ENCODE measurements around the gene DBNL.

Gene DBNL

DNA sequence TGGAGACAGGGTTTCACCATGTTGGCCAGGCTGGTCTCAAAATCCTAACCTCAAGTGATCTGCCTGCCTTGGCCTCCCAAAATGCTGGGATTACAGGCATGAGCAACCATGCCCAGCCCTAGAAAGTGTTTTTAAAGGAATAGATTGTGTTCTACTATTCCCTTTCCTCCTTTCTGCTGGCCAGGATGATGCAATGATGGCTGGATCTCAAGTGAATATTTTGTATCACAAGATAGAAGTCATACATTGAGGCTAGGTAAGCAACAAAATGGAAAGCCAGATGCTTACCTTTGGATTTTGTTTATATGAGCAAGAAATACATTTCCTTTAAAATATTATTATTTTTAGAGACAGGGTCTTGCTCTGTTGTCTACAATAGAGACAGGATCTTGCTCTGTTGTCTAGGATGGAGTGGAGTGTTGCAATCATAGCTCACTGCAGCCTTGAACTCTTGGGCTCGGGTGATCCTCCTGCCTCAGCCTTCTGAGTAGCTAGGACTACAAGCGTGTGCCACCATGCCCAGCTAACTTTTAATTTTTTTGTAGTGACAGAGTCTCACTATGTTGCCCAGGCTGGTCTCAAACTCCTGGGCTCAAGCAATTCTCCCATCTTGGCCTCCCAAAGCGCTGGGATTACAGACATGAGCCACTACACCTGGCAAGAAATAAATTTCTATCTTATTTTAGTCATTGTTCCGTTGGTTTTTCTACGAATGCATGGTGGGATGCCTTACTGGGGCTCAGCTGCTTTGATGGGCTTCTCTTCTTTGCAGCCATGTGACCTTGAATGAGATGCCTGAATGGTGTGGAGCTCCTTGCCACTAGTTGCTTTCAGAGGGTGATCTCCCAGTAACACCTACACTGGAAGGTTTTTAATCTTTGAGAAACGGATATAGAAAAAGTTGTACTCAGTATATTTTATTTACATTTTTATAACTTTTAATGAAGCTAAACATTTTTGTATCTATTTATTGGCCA, 53.9 kb downstream of the DBNL start:
- TF ChIP-seq, protein P1, sequence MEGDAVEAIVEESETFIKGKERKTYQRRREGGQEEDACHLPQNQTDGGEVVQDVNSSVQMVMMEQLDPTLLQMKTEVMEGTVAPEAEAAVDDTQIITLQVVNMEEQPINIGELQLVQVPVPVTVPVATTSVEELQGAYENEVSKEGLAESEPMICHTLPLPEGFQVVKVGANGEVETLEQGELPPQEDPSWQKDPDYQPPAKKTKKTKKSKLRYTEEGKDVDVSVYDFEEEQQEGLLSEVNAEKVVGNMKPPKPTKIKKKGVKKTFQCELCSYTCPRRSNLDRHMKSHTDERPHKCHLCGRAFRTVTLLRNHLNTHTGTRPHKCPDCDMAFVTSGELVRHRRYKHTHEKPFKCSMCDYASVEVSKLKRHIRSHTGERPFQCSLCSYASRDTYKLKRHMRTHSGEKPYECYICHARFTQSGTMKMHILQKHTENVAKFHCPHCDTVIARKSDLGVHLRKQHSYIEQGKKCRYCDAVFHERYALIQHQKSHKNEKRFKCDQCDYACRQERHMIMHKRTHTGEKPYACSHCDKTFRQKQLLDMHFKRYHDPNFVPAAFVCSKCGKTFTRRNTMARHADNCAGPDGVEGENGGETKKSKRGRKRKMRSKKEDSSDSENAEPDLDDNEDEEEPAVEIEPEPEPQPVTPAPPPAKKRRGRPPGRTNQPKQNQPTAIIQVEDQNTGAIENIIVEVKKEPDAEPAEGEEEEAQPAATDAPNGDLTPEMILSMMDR (IDR thresholded peaks at IDR 0.05; ENCODE audit: borderline replicate concordance, insufficient read depth, low read depth, low read length) = no peak
- H3K4me3 ChIP-seq (ENCODE audit: low read depth, low read length) = no peak overlapping the region

DNA sequence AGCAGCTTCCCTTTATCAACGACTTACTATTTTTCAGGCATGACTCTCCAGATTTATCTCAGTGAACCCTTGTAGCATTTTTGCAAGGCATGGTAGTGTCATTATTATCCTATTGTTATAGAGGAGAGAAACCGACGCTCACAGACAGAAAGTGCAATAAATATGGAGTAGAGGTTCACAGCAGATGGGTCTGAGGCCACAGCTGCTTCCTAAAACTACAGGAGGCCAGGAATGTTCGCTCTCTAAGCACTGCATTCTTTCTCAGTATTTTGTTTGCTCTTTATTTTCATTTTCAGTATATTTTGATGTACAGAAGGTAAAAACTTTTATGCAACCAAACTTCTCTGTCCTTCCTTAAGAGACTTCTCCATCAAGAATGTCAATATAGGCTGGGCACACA, 55.2 kb downstream of the DBNL start:
- H3K4me3 ChIP-seq (ENCODE audit: low read depth, low read length) = no peak overlapping the region
- TF ChIP-seq, protein P1 (IDR thresholded peaks at IDR 0.05; ENCODE audit: borderline replicate concordance, insufficient read depth, low read depth, low read length) = no peak

DNA sequence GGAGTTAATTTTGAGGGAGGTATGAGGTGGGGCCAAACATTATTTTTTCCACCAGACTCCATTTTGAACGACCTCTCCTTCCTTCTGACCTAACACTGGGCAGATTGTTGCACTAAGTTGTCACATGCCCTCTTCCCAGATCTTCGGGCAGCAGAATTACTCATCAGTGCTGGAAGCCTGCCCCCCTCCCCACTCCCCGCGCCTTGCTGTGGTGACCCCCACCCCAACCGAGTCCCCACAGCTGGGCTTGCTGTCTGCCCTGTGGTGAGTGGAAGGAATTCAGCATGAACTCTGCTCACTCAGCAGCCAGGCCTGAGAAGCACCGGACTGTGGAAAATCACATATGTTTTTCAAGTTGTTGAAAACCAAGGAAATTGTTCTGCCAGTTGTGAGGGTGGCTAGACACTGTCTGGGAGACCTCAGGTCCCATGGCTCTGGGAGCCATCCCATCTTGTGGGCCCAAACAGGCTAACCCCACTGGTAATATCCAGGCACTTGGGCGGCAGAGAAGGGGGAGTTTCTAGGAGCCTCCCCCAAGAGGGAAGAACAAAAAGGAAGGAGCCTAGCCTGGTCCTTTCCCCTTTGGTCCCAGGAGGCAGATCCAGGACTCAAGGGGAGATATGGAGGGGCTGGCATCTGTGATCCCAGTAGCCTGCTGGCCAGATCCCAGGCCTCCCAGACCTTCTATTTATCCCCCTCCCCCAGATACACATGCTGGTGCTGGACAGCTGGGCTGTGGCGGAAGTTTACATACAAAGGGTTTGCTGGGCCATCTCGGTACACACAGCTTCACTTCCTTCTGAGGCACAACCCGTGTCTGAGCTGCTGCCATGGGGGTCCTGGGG, 56.2 kb downstream of the DBNL start:
- TF ChIP-seq, protein P1 (IDR thresholded peaks at IDR 0.05; ENCODE audit: borderline replicate concordance, insufficient read depth, low read depth, low read length) = no peak
- H3K4me3 ChIP-seq (ENCODE audit: low read depth, low read length) = no peak overlapping the region

DNA sequence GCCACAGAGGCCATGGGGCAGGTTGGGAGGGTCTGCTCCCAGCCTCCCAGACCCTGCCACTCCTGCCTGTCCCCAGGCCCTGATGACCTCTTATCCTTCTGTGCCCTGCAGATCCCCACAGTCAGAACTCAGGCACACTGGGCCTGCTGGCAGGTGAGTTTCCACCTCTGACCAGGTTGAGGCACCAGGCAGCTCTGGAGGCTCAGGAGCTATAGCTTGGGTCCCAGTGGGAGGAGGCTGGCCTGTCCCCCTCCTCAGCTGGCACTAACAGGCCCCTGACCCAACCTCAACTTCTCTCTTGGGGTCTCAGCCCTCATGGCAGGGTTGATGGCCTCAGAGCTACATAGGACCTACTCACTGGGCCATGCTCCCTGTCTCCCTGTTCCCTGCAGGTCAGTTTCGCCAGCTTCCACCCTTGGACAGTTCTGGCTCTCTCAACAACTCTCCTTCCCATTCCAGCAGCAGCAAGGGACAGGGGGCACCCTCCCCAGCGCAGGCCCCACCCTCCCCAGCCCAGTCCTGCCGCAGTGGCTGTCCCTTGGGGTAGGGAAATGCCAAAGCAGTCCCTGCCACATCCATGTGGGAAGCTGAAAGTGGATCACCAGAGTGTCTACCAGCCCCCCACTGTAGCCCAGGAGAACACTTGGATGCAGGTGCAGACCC, 56.9 kb downstream of the DBNL start:
- H3K4me3 ChIP-seq (ENCODE audit: low read depth, low read length) = no peak overlapping the region
- TF ChIP-seq, protein P1 (IDR thresholded peaks at IDR 0.05; ENCODE audit: borderline replicate concordance, insufficient read depth, low read depth, low read length) = no peak

DNA sequence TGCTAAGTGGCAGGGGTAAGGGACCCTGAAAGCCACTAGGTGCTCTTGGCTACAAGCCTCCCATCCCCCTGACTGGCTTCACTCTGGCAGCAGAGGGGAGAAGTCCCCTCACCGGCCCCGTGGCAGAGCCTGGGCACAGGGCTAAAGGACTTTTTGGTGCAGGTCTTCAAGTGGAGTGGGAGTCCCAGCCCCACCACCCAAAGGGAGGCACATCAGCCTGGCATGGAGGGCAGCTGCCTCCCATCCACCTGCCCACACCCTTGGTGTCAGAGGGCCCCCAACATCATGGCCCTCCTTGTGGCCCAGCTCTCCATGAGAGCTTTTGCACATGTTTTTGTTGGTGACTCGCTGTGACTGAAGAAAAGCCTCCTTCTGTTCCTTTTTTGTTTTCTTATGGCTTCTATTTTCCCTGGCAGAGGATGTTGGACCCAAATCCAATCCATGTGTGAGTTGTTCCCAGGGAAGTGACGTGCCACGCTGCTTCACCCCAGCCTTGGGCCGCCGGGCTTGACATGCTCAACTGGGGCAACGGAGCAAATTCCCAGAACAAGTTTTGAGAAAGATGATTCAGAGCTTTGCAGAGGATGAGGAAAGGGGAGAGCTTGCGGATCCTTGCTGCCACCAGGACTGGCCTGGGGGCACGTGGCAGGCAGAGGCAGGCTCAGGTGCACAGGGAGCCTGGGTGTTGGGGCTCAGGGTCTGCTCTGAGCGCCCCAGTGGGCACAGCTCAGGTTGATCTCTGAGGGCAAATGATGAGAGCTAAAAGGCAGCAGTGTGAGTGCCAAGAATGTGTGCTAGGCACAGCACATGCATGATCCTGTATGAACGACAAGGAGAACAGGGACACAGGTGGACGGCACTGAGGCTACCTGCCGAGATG, 57.7 kb downstream of the DBNL start:
- TF ChIP-seq, protein P1 (IDR thresholded peaks at IDR 0.05; ENCODE audit: borderline replicate concordance, insufficient read depth, low read depth, low read length) = no peak

More for the DNA sequence above, 57.7 kb downstream of the DBNL start:
- no peak overlapping the region for H3K4me3 ChIP-seq (ENCODE audit: low read depth, low read length)

Data from GM12875 (cell line).